ENCODE measurements around the gene DRD4. TPM values are rescaled to one million over a fixed set of nuclear protein-coding genes. Genes with fewer than 3 reads are reported as not detected.

The DRD4 gene
- not detected in 2 replicates for total RNA-seq

DNA sequence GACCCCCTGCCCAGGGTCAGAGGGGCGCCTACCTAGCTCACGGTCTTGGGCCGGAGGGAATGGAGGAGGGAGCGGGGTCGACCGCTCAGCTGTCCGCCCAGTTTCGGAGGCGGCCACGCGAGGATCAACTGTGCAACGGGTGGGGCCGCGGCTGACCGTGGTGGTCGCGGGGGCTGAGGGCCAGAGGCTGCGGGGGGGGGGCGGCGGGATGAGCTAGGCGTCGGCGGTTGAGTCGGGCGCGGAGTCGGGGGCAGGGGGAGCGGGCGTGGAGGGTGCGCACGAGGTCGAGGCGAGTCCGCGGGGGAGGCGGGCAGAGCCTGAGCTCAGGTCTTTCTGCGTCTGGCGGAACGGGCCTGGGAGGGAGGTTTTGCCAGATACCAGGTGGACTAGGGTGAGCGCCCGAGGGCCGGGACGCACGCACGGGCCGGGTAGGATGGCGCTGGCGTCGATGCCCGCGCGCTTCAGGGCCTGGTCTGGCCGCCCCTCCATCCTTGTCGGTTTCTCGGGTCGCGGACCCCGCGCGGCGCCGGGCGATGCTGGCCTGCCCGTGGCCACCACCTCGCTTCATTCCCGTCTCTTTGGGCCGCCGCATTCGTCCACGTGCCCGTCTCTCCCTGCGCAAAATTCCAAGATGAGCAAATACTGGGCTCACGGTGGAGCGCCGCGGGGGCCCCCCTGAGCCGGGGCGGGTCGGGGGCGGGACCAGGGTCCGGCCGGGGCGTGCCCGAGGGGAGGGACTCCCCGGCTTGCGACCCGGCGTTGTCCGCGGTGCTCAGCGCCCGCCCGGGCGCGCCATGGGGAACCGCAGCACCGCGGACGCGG is at the start of gene DRD4:
Gene DRD4, plus strand, starts transcription at position 759 of the 822 bp plus-strand sequence. Its CDS starts 36 bp downstream, at position 795.

DNA sequence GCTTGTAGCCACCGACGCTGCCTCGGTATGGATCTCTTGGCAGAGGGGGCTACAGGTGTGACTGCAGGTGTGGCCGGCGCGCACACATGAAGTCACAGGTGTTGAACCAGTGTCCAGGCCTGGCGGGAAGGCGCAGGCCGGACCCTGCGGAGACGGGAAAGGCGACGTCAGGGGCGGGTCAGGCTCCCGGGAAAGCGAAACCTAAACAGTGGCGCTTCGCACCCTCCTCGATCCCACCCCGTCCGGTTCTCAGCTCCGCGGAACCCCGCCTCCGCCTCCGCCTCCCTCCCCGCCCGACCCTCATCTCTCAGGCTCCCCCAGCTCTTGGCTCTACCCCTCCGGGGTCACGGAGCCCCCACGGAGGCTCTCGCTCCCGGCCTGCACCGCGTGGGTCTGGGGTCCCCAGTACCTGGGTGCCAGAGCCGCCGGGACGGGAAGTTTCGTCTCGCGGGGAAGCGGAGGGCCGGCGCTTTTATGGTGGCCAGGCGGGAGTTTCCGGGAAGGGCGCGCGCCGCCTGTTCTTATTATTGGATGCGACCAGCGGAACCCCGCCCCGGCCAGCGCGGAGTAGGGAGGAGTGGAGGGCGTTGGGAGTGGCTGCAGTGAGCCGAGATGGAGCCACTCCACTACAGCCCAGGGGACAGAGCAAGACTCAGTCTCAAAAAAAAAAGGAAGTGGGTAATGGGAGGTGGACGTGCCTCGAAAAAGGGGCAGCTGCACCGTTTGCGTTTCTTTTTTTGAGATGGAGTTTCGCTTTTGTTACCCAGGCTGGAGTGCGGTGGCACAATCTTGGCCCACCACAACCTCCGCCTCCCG is 21.4 kb upstream of the DRD4 start, which contains the start of gene IRF7:
Gene IRF7, minus strand, starts transcription at position 447 of the 816 bp plus-strand sequence. CDS start 586 bp downstream, outside the sequence.

DNA sequence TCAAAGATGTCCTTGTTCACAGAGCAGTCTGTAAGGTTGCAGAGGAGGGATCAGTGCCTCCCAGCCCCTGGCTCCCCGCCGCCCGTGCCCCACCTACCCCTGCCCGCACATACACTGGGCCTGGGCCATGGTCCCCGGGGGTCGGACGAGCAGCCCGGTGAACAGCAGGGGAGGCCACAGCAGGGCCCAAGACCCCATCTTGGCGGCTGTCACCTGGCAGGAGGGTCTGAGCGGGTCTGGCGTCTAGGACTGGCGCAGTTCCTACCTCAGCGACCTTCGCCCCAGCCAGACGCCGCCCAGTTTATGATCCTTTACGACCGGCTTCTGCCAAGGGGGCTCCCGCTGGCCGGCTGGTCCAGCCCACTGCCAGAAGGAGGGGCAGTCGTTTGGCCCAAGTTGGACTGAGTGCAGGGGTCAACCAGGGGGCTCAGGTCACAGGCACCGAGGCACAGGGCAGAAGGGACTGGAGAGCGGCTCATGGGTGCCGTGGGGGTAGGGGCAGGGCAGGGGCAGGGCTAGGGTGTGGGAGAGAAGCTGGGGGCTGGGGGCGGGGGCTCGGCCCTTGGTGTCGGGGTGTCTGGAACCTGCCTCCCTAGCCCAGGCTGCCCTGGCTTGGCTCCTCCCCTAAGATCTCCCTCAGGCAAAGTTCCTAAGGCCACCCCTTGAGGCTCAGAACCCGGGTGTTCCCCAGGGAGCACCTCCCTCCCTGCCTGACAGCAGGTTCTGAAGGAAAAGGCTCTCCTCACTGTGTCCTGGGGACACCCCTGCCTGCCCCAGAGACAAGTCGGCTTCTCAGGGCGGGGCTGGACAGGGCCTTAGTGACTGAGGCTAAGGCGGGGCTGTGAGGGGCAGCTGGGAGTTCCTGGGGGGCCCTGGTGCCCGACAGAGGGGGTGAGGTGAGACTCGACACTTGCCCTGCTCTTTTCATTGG is 12.1 kb upstream of the DRD4 start, which contains the start of gene CDHR5:
Gene CDHR5, minus strand, starts transcription at position 251 of the 931 bp plus-strand sequence. Its CDS starts 53 bp downstream, at position 198.

DNA sequence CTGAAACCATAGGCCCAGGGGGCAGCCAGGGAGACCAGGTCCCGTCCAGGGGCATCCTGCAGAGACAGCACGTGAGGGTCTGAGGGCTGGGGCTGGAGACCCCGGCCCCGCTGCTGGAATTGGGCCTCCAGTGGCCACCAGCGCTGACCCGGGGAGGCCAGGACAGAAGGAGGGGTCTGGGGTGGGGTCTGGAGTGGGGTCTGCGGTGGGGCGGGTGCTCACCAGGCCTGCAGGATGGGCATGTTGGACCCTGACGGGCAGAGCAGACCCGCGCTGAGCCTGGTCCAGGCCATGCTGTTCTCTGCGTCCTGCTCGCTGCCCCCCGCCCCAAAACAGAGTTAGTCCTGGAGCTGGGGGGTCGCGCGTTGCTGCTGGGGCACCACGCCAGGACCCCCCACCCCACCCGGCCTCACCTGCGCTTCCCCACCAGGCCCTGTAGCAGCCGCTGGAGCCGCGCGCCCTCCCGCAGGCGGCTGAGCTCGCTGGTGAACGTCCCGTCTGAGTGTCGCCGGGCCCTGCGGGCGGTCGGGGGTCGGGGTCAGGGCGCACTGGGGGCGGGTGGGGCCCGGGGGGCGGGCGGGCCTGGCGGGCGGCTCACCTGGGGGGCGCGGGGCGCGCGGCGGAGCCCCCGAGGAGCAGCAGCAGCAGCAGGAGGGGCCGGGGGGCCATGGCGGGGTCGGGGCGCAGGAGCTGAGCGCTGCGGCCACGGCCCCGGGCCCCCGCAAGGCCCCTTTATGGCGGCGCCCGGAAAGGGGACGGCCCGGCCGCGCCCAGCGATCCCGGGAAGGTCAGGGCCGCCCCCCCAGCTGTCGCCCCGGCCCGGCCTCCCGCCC is 10.4 kb upstream of the DRD4 start, which contains the start of gene SCT:
Gene SCT, minus strand, starts transcription at position 707 of the 833 bp plus-strand sequence. Its CDS starts 38 bp downstream, at position 669.

Other genes with a start within 250 kb of the DRD4 start
- 1.6 and 2.6 TPM in 2 replicates for gene PKP3, start 243.1 kb upstream of the DRD4 start, total RNA-seq
- 48.3 and 58.3 TPM in 2 replicates for gene SIGIRR, start 222.3 kb upstream of the DRD4 start, total RNA-seq
- gene ANO9, start 195.3 kb upstream of the DRD4 start, total RNA-seq, result 0.20 and 0.89 TPM in 2 replicates
- gene PTDSS2, start 187.0 kb upstream of the DRD4 start, total RNA-seq, result 33.6 and 52.3 TPM in 2 replicates
- gene RNH1, start 130.0 kb upstream of the DRD4 start, total RNA-seq, result 308 and 315 TPM in 2 replicates
- gene HRAS, start 101.7 kb upstream of the DRD4 start, total RNA-seq, result 102 and 109 TPM in 2 replicates
- gene LRRC56, start 99.7 kb upstream of the DRD4 start, total RNA-seq, result 0.05 and 0.73 TPM in 2 replicates
- 0.05 and 0.20 TPM in 2 replicates for gene LMNTD2, start 76.5 kb upstream of the DRD4 start, total RNA-seq
- 10.8 and 12.0 TPM in 2 replicates for gene RASSF7, start 76.3 kb upstream of the DRD4 start, total RNA-seq
- gene PHRF1, start 60.8 kb upstream of the DRD4 start, total RNA-seq, result 20.1 and 25.4 TPM in 2 replicates
- gene IRF7, start 21.3 kb upstream of the DRD4 start, total RNA-seq, result 76.0 and 84.2 TPM in 2 replicates
- gene CDHR5, start 12.3 kb upstream of the DRD4 start, total RNA-seq, result not detected in 2 replicates
- gene SCT, start 10.1 kb upstream of the DRD4 start, total RNA-seq, result not detected in 2 replicates
- 23.1 and 27.8 TPM in 2 replicates for gene DEAF1, start 58.0 kb downstream of the DRD4 start, total RNA-seq
- 16.9 and 17.5 TPM in 2 replicates for gene TMEM80, start 58.5 kb downstream of the DRD4 start, total RNA-seq
- 6.7 and 7.3 TPM in 2 replicates for gene EPS8L2, start 69.0 kb downstream of the DRD4 start, total RNA-seq
- gene TALDO1, start 110.2 kb downstream of the DRD4 start, total RNA-seq, result 228 TPM in 2 replicates
- gene GATD1, start 140.2 kb downstream of the DRD4 start, total RNA-seq, result 29.4 and 33.0 TPM in 2 replicates
- gene CEND1, start 152.8 kb downstream of the DRD4 start, total RNA-seq, result 0.20 and 0.40 TPM in 2 replicates
- 21.7 and 24.1 TPM in 2 replicates for gene SLC25A22, start 161.0 kb downstream of the DRD4 start, total RNA-seq
- gene PIDD1, start 168.0 kb downstream of the DRD4 start, total RNA-seq, result 17.9 and 21.1 TPM in 2 replicates
- gene RPLP2, start 172.7 kb downstream of the DRD4 start, total RNA-seq, result 814 and 920 TPM in 2 replicates
- 20.4 and 22.6 TPM in 2 replicates for gene PNPLA2, start 181.6 kb downstream of the DRD4 start, total RNA-seq
- 9.5 and 12.1 TPM in 2 replicates for gene CRACR2B, start 190.7 kb downstream of the DRD4 start, total RNA-seq
- 660 and 700 TPM in 2 replicates for gene CD151, start 195.7 kb downstream of the DRD4 start, total RNA-seq
- gene POLR2L, start 205.3 kb downstream of the DRD4 start, total RNA-seq, result 191 and 317 TPM in 2 replicates
- 217 and 240 TPM in 2 replicates for gene TSPAN4, start 205.6 kb downstream of the DRD4 start, total RNA-seq